H1 (cell line): Measurements from ENCODE around the gene DMXL1. TPM values are rescaled to one million over a fixed set of nuclear protein-coding genes. Genes with fewer than 3 reads are reported as not detected.

Experiments used
- CTCF ChIA-PET: fragments of 300-600 bp; sonication (Branson Sonifier 250); formaldehyde crosslinking; loops from one replicate; lab custom pipeline; 2021; ENCODE audit not compliant: partially characterized antibody; lab: Charles Lee
- POLR2A ChIA-PET: fragments of 300-600 bp; sonication (Branson Sonifier 250); formaldehyde crosslinking; loops from one replicate; lab custom pipeline; 2021; ENCODE audit warnings: inconsistent platforms; ENCODE audit not compliant: partially characterized antibody; lab: Charles Lee
- DNase-seq, 2 experiments: peaks; one replicate each; pipeline versions ENCODE4 v3.0.0 to v3.0.0-alpha.2; 2010 to 2022; ENCODE audit warnings: low spot score in 2 of 2, low read depth in 1 of 2, mixed read lengths in 1 of 2
- FAIRE-seq: peaks from 2 replicates; lab custom pipeline; 2011; peaks lifted over from hg19 to GRCh38; lab: Jason Lieb, UNC
- H2AFZ ChIP-seq: 2 replicates; pipeline ENCODE4 v1.8.1; 2012; ENCODE audit warnings: low read length, inconsistent platforms
- H2AK5ac ChIP-seq: 2 replicates; pipeline ENCODE4 v1.6.1; 2013; ENCODE audit warnings: low read depth, low read length
- H2BK120ac ChIP-seq: replicated peaks from 2 replicates; pipeline ENCODE3; 2013; ENCODE audit warnings: low read depth, low read length, inconsistent platforms
- H2BK12ac ChIP-seq: 2 replicates; pipeline ENCODE4 v1.6.1; 2013; ENCODE audit warnings: low read depth, low read length
- H2BK15ac ChIP-seq: 2 replicates; pipeline ENCODE4 v1.6.1; 2013; ENCODE audit warnings: low read length
- H2BK20ac ChIP-seq: 2 replicates; pipeline ENCODE4 v1.6.1; 2013; ENCODE audit warnings: low read length
- H2BK5ac ChIP-seq: 2 replicates; pipeline ENCODE4 v1.6.1; 2013; ENCODE audit warnings: low read depth, low read length
- H3K14ac ChIP-seq: 2 replicates; pipeline ENCODE4 v1.6.1; 2013; ENCODE audit warnings: inconsistent platforms; ENCODE audit not compliant: insufficient read length
- H3K18ac ChIP-seq: 2 replicates; pipeline ENCODE4 v1.6.1; 2013; ENCODE audit warnings: low read length; ENCODE audit errors: extremely low read depth
- H3K23ac ChIP-seq: 2 replicates; pipeline ENCODE4 v1.6.1; 2013; ENCODE audit warnings: inconsistent platforms; ENCODE audit not compliant: insufficient read length
- H3K23me2 ChIP-seq: 2 replicates; pipeline ENCODE4 v1.6.1; 2013; ENCODE audit warnings: low read depth, low read length
- H3K27ac ChIP-seq: 2 replicates; pipeline ENCODE4 v1.6.1; 2011; ENCODE audit warnings: low read depth, low read length, inconsistent platforms
- H3K27me3 ChIP-seq, 4 experiments: replicated peaks in 1 of 4; 1 replicate in 1 of 4; 2 replicates in 3 of 4; pipeline versions ENCODE4 v1.6.1 to v1.8.1; 2011 to 2013; ENCODE audit warnings: low read length in 3 of 4, mild to moderate bottlenecking in 3 of 4, inconsistent platforms in 2 of 4, mixed read lengths in 2 of 4, moderate library complexity in 1 of 4; ENCODE audit not compliant: control insufficient read depth in 3 of 4, insufficient read depth in 3 of 4; ENCODE audit errors: extremely low read depth in 1 of 4
- H3K36me3 ChIP-seq, 4 experiments: 2 replicates each; pipeline versions ENCODE4 v1.6.1 to v1.8.1; 2011 to 2013; ENCODE audit warnings: mild to moderate bottlenecking in 4 of 4, low read length in 3 of 4, moderate library complexity in 2 of 4, control low read depth in 1 of 4, inconsistent platforms in 1 of 4; ENCODE audit not compliant: insufficient read depth in 4 of 4, control insufficient read depth in 2 of 4
- H3K4ac ChIP-seq: replicated peaks from 2 replicates; pipeline ENCODE3; 2013; ENCODE audit warnings: low read length, low read depth, mixed read lengths, inconsistent platforms; ENCODE audit not compliant: insufficient read length
- H3K4me1 ChIP-seq, 4 experiments: replicated peaks in 1 of 4; 1 replicate in 1 of 4; 2 replicates in 3 of 4; pipeline versions ENCODE4 v1.6.1 to v1.8.1; 2011 to 2013; ENCODE audit warnings: low read length in 3 of 4, inconsistent platforms in 2 of 4, mixed read lengths in 1 of 4; ENCODE audit not compliant: insufficient read depth in 4 of 4, control insufficient read depth in 3 of 4
- H3K4me2 ChIP-seq, 2 experiments: 2 replicates each; pipeline versions ENCODE4 v1.6.1 to v1.8.1; 2011 to 2013; ENCODE audit warnings: low read depth in 2 of 2, low read length in 2 of 2, control low read depth in 1 of 2, inconsistent platforms in 1 of 2, mild to moderate bottlenecking in 1 of 2; ENCODE audit not compliant: insufficient read depth in 1 of 2
- H3K4me3 ChIP-seq, 4 experiments: fragments of 200-600, 300-600 bp in 1 of 4; sonication (generic), shearing (Covaris generic), sonication (Bioruptor Twin) in 1 of 4; 2 replicates each; pipeline versions ENCODE4 v1.5.1 to v1.8.1; 2011 to 2016; ENCODE audit warnings: low read length in 4 of 4, low read depth in 3 of 4, control low read depth in 2 of 4, inconsistent platforms in 2 of 4, mild to moderate bottlenecking in 2 of 4, mixed read lengths in 1 of 4, moderate library complexity in 1 of 4; ENCODE audit not compliant: insufficient read depth in 2 of 4; ENCODE audit errors: extremely low read depth in 1 of 4
- H3K56ac ChIP-seq: replicated peaks from 2 replicates; pipeline ENCODE3; 2013; ENCODE audit warnings: low read depth, mild to moderate bottlenecking, mixed read lengths, low read length, inconsistent platforms; ENCODE audit not compliant: insufficient read length
- H3K79me1 ChIP-seq: 2 replicates; pipeline ENCODE4 v1.6.1; 2013; ENCODE audit warnings: low read depth, low read length, control low read depth
- H3K79me2 ChIP-seq, 2 experiments: 2 replicates each; pipeline versions ENCODE4 v1.6.1 to v1.8.1; 2012 to 2013; ENCODE audit warnings: low read length in 2 of 2, mild to moderate bottlenecking in 2 of 2, inconsistent platforms in 1 of 2; ENCODE audit not compliant: insufficient read depth in 2 of 2, control insufficient read depth in 1 of 2
- H3K9ac ChIP-seq, 4 experiments: replicated peaks in 1 of 4; 1 replicate in 1 of 4; 2 replicates in 3 of 4; pipeline versions ENCODE4 v1.6.1 to v1.8.1; 2011 to 2013; ENCODE audit warnings: low read depth in 3 of 4, low read length in 3 of 4, control low read depth in 2 of 4, mild to moderate bottlenecking in 2 of 4, moderate library complexity in 2 of 4, inconsistent platforms in 1 of 4; ENCODE audit errors: extremely low read depth in 1 of 4
- H3K9me3 ChIP-seq, 2 experiments: 2 replicates each; pipeline versions ENCODE4 v1.6.1 to v1.8.1; 2012 to 2013; ENCODE audit warnings: mild to moderate bottlenecking in 2 of 2, moderate library complexity in 2 of 2, control low read depth in 1 of 2, inconsistent platforms in 1 of 2, low read depth in 1 of 2, low read length in 1 of 2, mixed read lengths in 1 of 2; ENCODE audit not compliant: insufficient read depth in 2 of 2
- H4K20me1 ChIP-seq, 2 experiments: replicated peaks in 1 of 2; 2 replicates each; pipeline versions ENCODE3 to v1.8.1; 2011 to 2013; ENCODE audit warnings: inconsistent platforms in 2 of 2, low read length in 2 of 2, mild to moderate bottlenecking in 1 of 2; ENCODE audit not compliant: insufficient read depth in 2 of 2, control insufficient read depth in 1 of 2
- H4K5ac ChIP-seq: 2 replicates; pipeline ENCODE4 v1.6.1; 2013; ENCODE audit warnings: low read length, low read depth, mixed read lengths, inconsistent platforms; ENCODE audit not compliant: insufficient read length
- H4K8ac ChIP-seq: 2 replicates; pipeline ENCODE4 v1.8.0; 2013; ENCODE audit warnings: mild to moderate bottlenecking, moderate library complexity, low read length, inconsistent platforms; ENCODE audit not compliant: insufficient read depth; ENCODE audit errors: extremely low read depth
- H4K91ac ChIP-seq: replicated peaks from 2 replicates; pipeline ENCODE3; 2013; ENCODE audit warnings: low read length, mixed read lengths, inconsistent platforms; ENCODE audit not compliant: insufficient read length
- CEBPB ChIP-seq: IDR thresholded peaks from 2 replicates; pipeline ENCODE4 v1.6.1; 2012; ENCODE audit warnings: low read depth, low read length
- CHD2 ChIP-seq: IDR thresholded peaks from 2 replicates; pipeline ENCODE4 v1.6.1; 2012; ENCODE audit warnings: low read length, improper control_type of control experiment
- CREB1 ChIP-seq: IDR thresholded peaks from 2 replicates; pipeline ENCODE4 v1.6.1; 2012; ENCODE audit warnings: inconsistent platforms
- CTCF ChIP-seq, 3 experiments: IDR thresholded peaks; 1 replicate in 2 of 3; 2 replicates in 1 of 3; pipeline versions ENCODE4 v1.5.1 to v1.6.1; 2011; ENCODE audit warnings: low read length in 3 of 3, mild to moderate bottlenecking in 3 of 3, inconsistent platforms in 2 of 3, low read depth in 1 of 3, moderate library complexity in 1 of 3; ENCODE audit not compliant: insufficient read depth in 1 of 3; ENCODE audit errors: control extremely low read depth in 1 of 3
- GTF2F1 ChIP-seq: IDR thresholded peaks from 2 replicates; pipeline ENCODE4 v1.6.1; 2012; ENCODE audit warnings: low read depth, low read length, improper control_type of control experiment, borderline replicate concordance
- JUN ChIP-seq: IDR thresholded peaks from 2 replicates; pipeline ENCODE4 v1.6.1; 2011; ENCODE audit warnings: low read depth, mild to moderate bottlenecking, improper control_type of control experiment, low read length
- KDM4A ChIP-seq: IDR thresholded peaks from one replicate; pipeline ENCODE4 v1.7.1; 2012; ENCODE audit warnings: low read depth, mild to moderate bottlenecking, moderate library complexity, low read length, inconsistent platforms; ENCODE audit not compliant: severe bottlenecking
- PHF8 ChIP-seq: fragments of 200-600 bp; sonication (generic); conservative IDR thresholded peaks from 2 replicates; pipeline ENCODE4 v1.7.1; 2012; ENCODE audit warnings: low read depth, mild to moderate bottlenecking, inconsistent platforms, low read length, moderate library complexity
- RXRA ChIP-seq: IDR thresholded peaks from 2 replicates; pipeline ENCODE4 v1.6.1; 2011; ENCODE audit warnings: low read depth, mild to moderate bottlenecking, low read length, moderate library complexity; ENCODE audit not compliant: insufficient read depth
- TAF1 ChIP-seq: IDR thresholded peaks from 2 replicates; pipeline ENCODE4 v1.6.1; 2011; ENCODE audit warnings: mild to moderate bottlenecking, low read depth, low read length
- USF2 ChIP-seq: IDR thresholded peaks from 2 replicates; pipeline ENCODE4 v1.6.1; 2011; ENCODE audit warnings: low read length, improper control_type of control experiment
- WGBS, 2 experiments: shearing (Covaris generic) in 1 of 2; methylation state at CpG; one replicate each; pipeline versions ENCODE4 v1.1.6 to v1.1.7; 2013 to 2015; ENCODE audit warnings: low lambda C conversion rate in 2 of 2, mixed read lengths in 2 of 2, inconsistent platforms in 1 of 2, low coverage in 1 of 2, missing lambda C conversion rate in 1 of 2; ENCODE audit not compliant: insufficient replicate concordance in 2 of 2, insufficient coverage in 1 of 2, insufficient read length in 1 of 2; ENCODE audit errors: extremely low coverage in 1 of 2, missing lambda C conversion rate in 1 of 2; 5-methylcytosine and 5-hydroxymethylcytosine counted together
- polyA plus RNA-seq, 7 experiments: library from polyadenylated mRNA; depleted of rRNA in 3 of 7; stranded (reverse) in 5 of 7; unstranded in 2 of 7; fragments of >200 nt in 5 of 7; fragments of 200-250 nt in 2 of 7; gene quantifications; 1 replicate in 5 of 7; 2 replicates in 1 of 7; 4 replicates in 1 of 7; pipeline versions ENCODE4 v1.2.1 to v1.2.3, GENCODE V29; 2011 to 2013; ENCODE audit warnings: missing spikeins in 2 of 7, mixed read lengths in 2 of 7
- total RNA-seq: library from RNA; stranded (reverse); fragmentation: NEBNext Ultra II Directional; extraction: Animal tissue kit (Norgen Biotek cat#: 25700); gene quantifications from 2 replicates; pipeline ENCODE4 v1.2.1, GENCODE V29; 2021

The DMXL1 gene
- total and polyA plus RNA-seq, 2 of the 8 experiments (the other 6 are each of a cell fraction or from before 2014, with no cell fraction given): 10.1 to 43.9 TPM

- WGBS, 2 experiments: 87% methylated on average over 1 of the region's 1 CpG; no CpG with 5 or more reads in 1 of the 2 experiments
- ChIA-PET POLR2A (interaction anchor here (1.3 kb wide), 1 partner anchor 379 kb away, joined by 3 read pairs; no protein-coding TSS in a partner anchor), CTCF (interaction anchor here (0.6 to 5.4 kb wide), 10 partner anchors 10 to 388 kb away, joined by 3 to 46 read pairs (median 4); partner anchors contain the start of gene DTWD2)
- no peak for TF ChIP-seq CREB1
- TF ChIP-seq CHD2: no peak
- no peak for TF ChIP-seq RXRA
- no peak for TF ChIP-seq CTCF (IDR thresholded peaks at IDR 0.05; ENCODE audit: control extremely low read depth in 1 of 3, insufficient read depth in 1 of 3, low read depth in 1 of 3, low read length in 3 of 3)
- no peak for TF ChIP-seq CEBPB
- TF ChIP-seq USF2: no peak
- no peak for TF ChIP-seq KDM4A
- TF ChIP-seq PHF8: no peak
- no peak for TF ChIP-seq GTF2F1
- no peak for TF ChIP-seq TAF1
- TF ChIP-seq JUN: no peak
Observed at GRCh38 chr5:119022773-119023172, 48.1 kb upstream of the DMXL1 start.

More at GRCh38 chr5:119022773-119023172, 48.1 kb upstream of the DMXL1 start:
- Histone ChIP-seq H3K4me2 (no peak overlapping the region), H3K23me2 (no peaks in the 10 kb centered on the region), H3K27me3 (no peaks in the 10 kb centered on the region), H2BK12ac (no peak overlapping the region), H3K9me3 (no peaks in the 10 kb centered on the region), H2AK5ac (no peak overlapping the region), H3K56ac (no peak overlapping the region), H2BK120ac (no peak overlapping the region), H3K9ac (no peak overlapping the region), H3K36me3 (no peaks in the 10 kb centered on the region), H3K27ac (no peak overlapping the region), H2BK15ac (no peak overlapping the region), H2BK20ac (no peak overlapping the region), H3K14ac (no peak overlapping the region), H4K8ac (no peak overlapping the region), H3K23ac (no peak overlapping the region), H4K5ac (no peak overlapping the region), H2BK5ac (no peak overlapping the region), H3K4ac (no peak overlapping the region), H4K91ac (no peak overlapping the region), H3K4me1 (no peaks in the 10 kb centered on the region), H3K79me1 (no peaks in the 10 kb centered on the region), H3K79me2 (no peaks in the 10 kb centered on the region), H3K4me3 (no peak overlapping the region), H2AFZ (no peak overlapping the region), H3K18ac (no peak overlapping the region), H4K20me1 (no peaks in the 10 kb centered on the region)
- DNase-seq: no peak
- FAIRE-seq: no peak
